OCI-LY7 (cell line): Measurements from ENCODE around the gene NRCAM. TPM values are rescaled to one million over a fixed set of nuclear protein-coding genes. Genes with fewer than 3 reads are reported as not detected.

Experiments
- BruUV-seq: library from RNA; stranded (reverse); fragments of 400-500 nt; replicated peaks from 2 replicates; lab custom pipeline; 2021; lab: Mats Ljungman, UMichigan
- CTCF ChIA-PET: fragments of 300-600 bp; sonication (Branson Sonifier 250); formaldehyde crosslinking; loops from one replicate; lab custom pipeline; 2022; ENCODE audit warnings: antibody characterized with exemption; ENCODE audit not compliant: unreplicated experiment; lab: Charles Lee
- POLR2A ChIA-PET: fragments of 300-600 bp; sonication (Branson Sonifier 250); formaldehyde crosslinking; loops from one replicate; lab custom pipeline; 2022; ENCODE audit warnings: antibody characterized with exemption; lab: Charles Lee
- DNase-seq: peaks from one replicate; pipeline ENCODE4 v3.0.0-alpha.2; 2015; ENCODE audit warnings: low spot score
- H2AFZ ChIP-seq: fragments of 200-600 bp; sonication (generic), shearing (Covaris generic); 2 replicates; pipeline ENCODE4 v1.6.1; 2014; ENCODE audit warnings: mild to moderate bottlenecking, antibody characterized with exemption, low read length, moderate library complexity
- H3K27ac ChIP-seq: fragments of 200-600 bp; sonication (generic); 2 replicates; pipeline ENCODE4 v1.5.1; 2014; ENCODE audit warnings: mixed run types, low read depth, mild to moderate bottlenecking, moderate library complexity, low read length, inconsistent platforms; ENCODE audit not compliant: poor library complexity, severe bottlenecking
- H3K36me3 ChIP-seq: fragments of 200-600 bp; sonication (generic); 2 replicates; pipeline ENCODE4 v1.6.1; 2014; ENCODE audit warnings: mild to moderate bottlenecking, antibody characterized with exemption, low read length, moderate library complexity, mixed read lengths; ENCODE audit not compliant: insufficient read depth
- H3K4me1 ChIP-seq: fragments of 200-600 bp; sonication (generic); 2 replicates; pipeline ENCODE4 v1.5.1; 2014; ENCODE audit warnings: mild to moderate bottlenecking, low read length; ENCODE audit not compliant: insufficient read depth, poor library complexity, severe bottlenecking
- H3K4me2 ChIP-seq: fragments of 200-600 bp; sonication (generic); 2 replicates; pipeline ENCODE4 v1.6.1; 2014; ENCODE audit warnings: mild to moderate bottlenecking, low read length
- H3K4me3 ChIP-seq: fragments of 200-600 bp; sonication (generic); 2 replicates; pipeline ENCODE4 v1.5.1; 2014; ENCODE audit warnings: mild to moderate bottlenecking, low read depth, low read length; ENCODE audit not compliant: poor library complexity, severe bottlenecking
- H3K79me2 ChIP-seq: fragments of 200-600 bp; sonication (generic); 2 replicates; pipeline ENCODE4 v1.6.1; 2016; ENCODE audit warnings: low read depth, mild to moderate bottlenecking, low read length, moderate library complexity, mixed read lengths; ENCODE audit not compliant: insufficient read depth
- H3K9me2 ChIP-seq: fragments of 200-600 bp; sonication (generic); 2 replicates; pipeline ENCODE4 v1.6.1; 2016; ENCODE audit warnings: mild to moderate bottlenecking, low read length, mixed read lengths; ENCODE audit not compliant: insufficient read depth
- H3K9me3 ChIP-seq: fragments of 200-600 bp; sonication (generic); 2 replicates; pipeline ENCODE4 v1.6.1; 2014; ENCODE audit warnings: mild to moderate bottlenecking, mixed run types, low read length, mixed read lengths
- H4K20me1 ChIP-seq: fragments of 200-600 bp; sonication (generic); 2 replicates; pipeline ENCODE4 v1.6.1; 2014; ENCODE audit warnings: mild to moderate bottlenecking, antibody characterized with exemption, low read length, moderate library complexity, mixed read lengths; ENCODE audit not compliant: insufficient read depth
- EZH2phosphoT487 ChIP-seq: fragments of 200-600 bp; sonication (generic); IDR thresholded peaks from 2 replicates; pipeline ENCODE4 v1.6.1; 2018; ENCODE audit warnings: low read depth, borderline replicate concordance, mild to moderate bottlenecking, mixed run types, antibody characterized with exemption, low read length, moderate library complexity, mixed read lengths
- intact Hi-C: fragments of 100-400 bp; cut with micrococcal nuclease; formaldehyde crosslinking; loops from one replicate; pipeline ENCODE4 v1.10.0; 2022; ENCODE audit not compliant: unreplicated experiment
- total RNA-seq, 2 experiments: library from RNA; depleted of rRNA in 1 of 2; stranded (reverse); fragments of >200 nt in 1 of 2; shearing (Covaris generic) in 1 of 2; gene quantifications; 2 replicates each; pipeline ENCODE4 v1.2.3, GENCODE V29; 2014 to 2022
- TF ChIP-seq, protein P1 (sequence below): fragments of 200-600 bp; sonication (generic); conservative IDR thresholded peaks from 2 replicates; pipeline ENCODE4 v1.5.1; 2014; ENCODE audit warnings: mild to moderate bottlenecking, antibody characterized with exemption, low read length, moderate library complexity, mixed read lengths

NRCAM gene
- total RNA-seq, 2 experiments from 2014 or later = not detected

DNA sequence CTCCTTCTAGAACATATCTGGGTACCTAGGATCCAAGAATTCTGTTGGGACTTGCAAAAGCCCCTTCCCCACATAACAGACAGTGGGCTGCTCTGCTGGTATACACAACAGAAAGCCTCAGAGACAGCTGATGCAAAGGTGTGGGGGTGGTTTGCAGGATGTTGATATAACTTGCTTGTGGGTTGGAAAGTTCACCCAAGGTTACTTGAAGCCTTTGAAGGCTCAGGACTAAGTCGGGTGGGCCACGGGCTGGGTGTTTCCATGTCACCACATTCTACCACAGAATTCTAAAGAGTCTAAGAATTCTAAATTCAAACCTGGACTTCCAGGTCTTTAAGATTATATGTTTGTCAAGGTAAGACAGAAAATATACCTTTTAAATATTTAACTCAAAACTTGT, 7.4 kb upstream of the NRCAM start:
- Histone ChIP-seq H4K20me1 (no peaks in the 10 kb centered on the region), H2AFZ (no peak overlapping the region), H3K4me1 (no peaks in the 10 kb centered on the region), H3K79me2 (no peaks in the 10 kb centered on the region), H3K27ac (no peak overlapping the region), H3K4me2 (no peak overlapping the region), H3K36me3 (no peaks in the 10 kb centered on the region), H3K9me2 (no peaks in the 10 kb centered on the region), H3K9me3 (no peaks in the 10 kb centered on the region), H3K4me3 (no peak overlapping the region)
- POLR2A ChIA-PET = interaction anchor here (0.6 kb wide), 1 partner anchor 63 kb away, joined by 3 read pairs; the partner anchor contains the start of gene PNPLA8
- no peak for TF ChIP-seq EZH2phosphoT487
- TF ChIP-seq, protein P1, sequence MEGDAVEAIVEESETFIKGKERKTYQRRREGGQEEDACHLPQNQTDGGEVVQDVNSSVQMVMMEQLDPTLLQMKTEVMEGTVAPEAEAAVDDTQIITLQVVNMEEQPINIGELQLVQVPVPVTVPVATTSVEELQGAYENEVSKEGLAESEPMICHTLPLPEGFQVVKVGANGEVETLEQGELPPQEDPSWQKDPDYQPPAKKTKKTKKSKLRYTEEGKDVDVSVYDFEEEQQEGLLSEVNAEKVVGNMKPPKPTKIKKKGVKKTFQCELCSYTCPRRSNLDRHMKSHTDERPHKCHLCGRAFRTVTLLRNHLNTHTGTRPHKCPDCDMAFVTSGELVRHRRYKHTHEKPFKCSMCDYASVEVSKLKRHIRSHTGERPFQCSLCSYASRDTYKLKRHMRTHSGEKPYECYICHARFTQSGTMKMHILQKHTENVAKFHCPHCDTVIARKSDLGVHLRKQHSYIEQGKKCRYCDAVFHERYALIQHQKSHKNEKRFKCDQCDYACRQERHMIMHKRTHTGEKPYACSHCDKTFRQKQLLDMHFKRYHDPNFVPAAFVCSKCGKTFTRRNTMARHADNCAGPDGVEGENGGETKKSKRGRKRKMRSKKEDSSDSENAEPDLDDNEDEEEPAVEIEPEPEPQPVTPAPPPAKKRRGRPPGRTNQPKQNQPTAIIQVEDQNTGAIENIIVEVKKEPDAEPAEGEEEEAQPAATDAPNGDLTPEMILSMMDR = no peak
- no peak for DNase-seq
- BruUV-seq = no TSS peak
- intact Hi-C loops = no loop called here
- CTCF ChIA-PET = no interaction called here

DNA sequence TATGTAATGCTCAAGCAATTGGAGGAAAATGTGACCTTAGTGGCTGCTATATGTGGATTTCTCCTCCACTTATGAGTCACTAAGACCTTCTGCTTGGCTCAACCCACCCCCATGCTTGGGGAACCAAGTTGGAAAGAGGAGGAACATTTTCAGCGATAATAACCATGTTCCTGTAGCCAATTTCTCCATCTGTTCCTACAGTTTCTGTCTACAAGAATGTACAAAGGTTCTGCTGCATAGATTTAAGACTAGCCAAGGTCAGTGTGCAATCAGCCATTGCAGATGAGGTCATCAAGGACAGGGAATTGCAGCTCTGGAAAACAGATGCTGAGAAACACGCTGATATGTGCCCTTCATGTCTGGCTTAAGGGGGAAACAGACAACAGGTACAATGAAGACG, 5.6 kb upstream of the NRCAM start:
- DNase-seq = no peak
- Histone ChIP-seq H3K4me2 (no peak overlapping the region), H3K79me2 (no peaks in the 10 kb centered on the region), H3K9me2 (no peaks in the 10 kb centered on the region), H4K20me1 (no peaks in the 10 kb centered on the region), H3K27ac (no peak overlapping the region), H2AFZ (no peak overlapping the region), H3K9me3 (no peaks in the 10 kb centered on the region), H3K4me1 (no peaks in the 10 kb centered on the region), H3K4me3 (no peak overlapping the region), H3K36me3 (no peaks in the 10 kb centered on the region)
- BruUV-seq = no TSS peak
- TF ChIP-seq, protein P1 = no peak
- CTCF ChIA-PET = no interaction called here
- POLR2A ChIA-PET = no interaction called here
- intact Hi-C loops = loop anchor here (2.0 kb wide), 1 partner anchor 281 kb away; no protein-coding TSS in a partner anchor

- POLR2A ChIA-PET = no interaction called here
- Histone ChIP-seq H3K79me2 (no peaks in the 10 kb centered on the region), H3K4me2 (no peak overlapping the region), H3K9me3 (no peaks in the 10 kb centered on the region), H3K27ac (no peak overlapping the region), H4K20me1 (no peaks in the 10 kb centered on the region), H3K9me2 (no peaks in the 10 kb centered on the region), H3K4me3 (no peak overlapping the region), H2AFZ (no peak overlapping the region), H3K36me3 (no peaks in the 10 kb centered on the region), H3K4me1 (no peaks in the 10 kb centered on the region)
- TF ChIP-seq, protein P1 = no peak
- TF ChIP-seq EZH2phosphoT487 = no peak
- no peak for DNase-seq
- CTCF ChIA-PET = no interaction called here
- BruUV-seq = no TSS peak
- intact Hi-C loops = loop anchor here (2.0 kb wide), 1 partner anchor 280 kb away; no protein-coding TSS in a partner anchor
Measured at GRCh38 chr7:108460964-108461363, 4.7 kb upstream of the NRCAM start.
